PC-9 (cell line): Measurements from ENCODE around the gene SPOCK2.

Experiments used
- CTCF ChIP-seq: fragments of 200-600 bp; sonication (generic); conservative IDR thresholded peaks from 2 replicates; pipeline ENCODE4 v1.6.1; 2017; ENCODE audit warnings: mixed run types, antibody characterized with exemption, mild to moderate bottlenecking, moderate library complexity
- EZH2 ChIP-seq: fragments of 200-600 bp; sonication (generic); IDR thresholded peaks from 2 replicates; pipeline ENCODE4 v1.8.0; 2017; ENCODE audit warnings: antibody characterized with exemption, low read depth

- TF ChIP-seq CTCF (no peak), EZH2 (no peak)
These were observed 7.1 kb downstream of the SPOCK2 start for GRCh38 chr10:72081210-72081609.
